ENCODE measurements around the gene SELENOO. TPM values are rescaled to one million over a fixed set of nuclear protein-coding genes. Genes with fewer than 3 reads are reported as not detected.

SELENOO gene
- total RNA-seq, 1 donor from 2014 or later, result 30.8 TPM

DNA sequence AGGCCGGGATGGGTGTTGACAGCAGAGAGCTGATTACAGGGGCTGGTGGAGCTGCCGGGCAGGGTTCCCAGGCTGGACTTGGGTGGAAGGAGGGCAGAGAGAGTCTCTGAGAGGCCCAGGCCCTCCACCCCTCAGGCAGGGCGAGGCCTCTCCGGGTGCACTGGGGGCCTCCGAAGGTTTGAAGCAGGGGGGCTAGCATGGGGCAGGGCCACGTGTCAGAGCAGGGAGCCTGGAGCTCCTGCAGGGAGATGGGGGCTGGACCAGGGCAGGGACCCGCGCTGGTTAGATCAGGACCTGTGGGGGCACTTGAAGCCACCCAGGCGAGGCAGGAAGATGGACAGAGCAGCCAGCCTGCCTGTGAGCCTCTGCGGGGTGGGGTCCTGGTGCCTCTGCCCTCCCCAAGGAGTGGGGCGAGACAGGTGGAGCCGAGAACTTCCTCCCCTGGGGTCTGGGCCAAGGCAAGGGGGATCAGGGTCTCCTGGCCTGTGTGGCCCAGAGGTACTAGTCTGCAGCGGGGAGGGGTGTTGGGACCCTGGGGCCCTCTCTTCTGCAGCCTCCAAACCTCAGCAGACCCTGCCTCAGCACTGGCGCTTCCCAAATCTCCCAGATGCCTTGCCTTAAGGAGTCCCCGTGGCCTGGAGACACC lies 29.4 kb upstream of the SELENOO start:
- DNase-seq (ENCODE audit: low read depth), result no peak

DNA sequence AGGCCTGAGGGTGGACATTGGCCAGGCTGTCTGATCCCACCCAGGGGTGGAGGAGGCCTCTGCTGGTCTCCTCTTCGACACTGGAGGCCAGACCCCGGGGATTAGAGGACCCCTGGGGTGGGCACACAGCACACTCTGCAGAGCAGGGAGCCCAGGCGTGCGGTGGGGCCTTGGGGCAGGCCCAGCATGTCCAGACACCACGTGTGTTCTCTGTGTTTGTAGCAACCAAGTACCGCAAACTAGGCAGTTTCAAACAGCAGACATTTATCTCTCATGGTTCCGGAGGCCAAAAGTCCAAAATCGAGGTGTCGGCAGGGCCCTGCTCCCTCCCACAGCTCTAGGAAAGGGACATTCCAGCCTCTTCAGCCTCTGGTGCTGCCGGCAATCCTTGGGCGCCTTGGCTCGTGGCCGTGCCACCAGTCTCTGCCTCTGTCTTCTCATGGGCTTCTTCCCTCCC lies 28.8 kb upstream of the SELENOO start:
- no peak for DNase-seq (ENCODE audit: low read depth)

DNA sequence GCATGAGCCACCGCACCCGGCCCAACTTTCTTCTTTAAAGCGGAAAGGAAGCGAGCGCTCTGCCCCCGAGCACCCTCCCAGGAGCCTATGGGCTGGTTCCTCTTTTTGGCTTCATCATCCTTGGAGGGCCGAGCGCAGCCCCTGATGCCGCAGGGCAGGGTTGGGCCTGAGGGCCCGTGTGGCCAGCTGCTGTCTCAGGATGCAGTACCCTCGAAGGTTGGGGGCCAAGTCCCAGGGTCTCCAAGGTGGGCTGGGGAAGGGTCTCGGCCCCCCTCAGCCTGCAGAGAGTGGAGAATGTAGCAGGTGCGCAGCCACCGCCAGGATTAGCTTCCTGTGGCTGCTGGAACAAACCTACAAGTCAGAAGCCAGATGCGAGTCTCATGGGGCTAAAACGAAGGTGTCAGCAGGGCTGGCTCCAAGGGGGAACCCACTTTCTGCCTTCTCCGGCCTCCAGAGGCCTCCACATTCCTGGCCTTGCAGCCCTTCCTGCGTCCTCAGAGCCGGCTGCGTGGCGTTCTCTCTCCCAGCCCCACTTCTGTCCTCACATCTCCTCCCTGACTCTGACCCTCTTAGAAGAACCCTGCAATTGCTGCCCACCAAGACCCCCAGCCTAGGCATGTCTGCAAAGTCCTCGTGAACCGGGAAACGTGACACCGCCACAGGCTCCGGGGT lies 27.4 kb upstream of the SELENOO start:
- DNase-seq (ENCODE audit: low read depth), result no peak

DNA sequence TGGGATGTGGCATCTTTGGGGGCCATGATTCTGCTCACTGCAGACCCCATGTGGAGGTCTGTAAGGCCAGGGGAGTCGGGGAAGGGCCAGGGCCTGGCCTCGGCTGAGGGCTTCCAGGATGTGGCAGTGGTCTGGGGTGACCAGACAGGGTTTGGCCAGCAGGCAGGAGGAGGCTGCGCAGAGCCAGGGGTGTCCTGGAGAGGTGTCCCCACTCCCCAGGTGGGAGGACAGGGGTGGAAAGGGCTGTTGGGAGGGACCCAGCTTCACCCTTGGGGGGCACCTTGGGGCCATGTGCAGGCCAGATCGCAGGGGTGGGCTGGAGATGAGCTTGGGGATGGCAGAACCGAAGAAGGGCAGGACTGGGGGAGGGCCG lies 26.8 kb upstream of the SELENOO start:
- DNase-seq (ENCODE audit: low read depth), result no peak

DNA sequence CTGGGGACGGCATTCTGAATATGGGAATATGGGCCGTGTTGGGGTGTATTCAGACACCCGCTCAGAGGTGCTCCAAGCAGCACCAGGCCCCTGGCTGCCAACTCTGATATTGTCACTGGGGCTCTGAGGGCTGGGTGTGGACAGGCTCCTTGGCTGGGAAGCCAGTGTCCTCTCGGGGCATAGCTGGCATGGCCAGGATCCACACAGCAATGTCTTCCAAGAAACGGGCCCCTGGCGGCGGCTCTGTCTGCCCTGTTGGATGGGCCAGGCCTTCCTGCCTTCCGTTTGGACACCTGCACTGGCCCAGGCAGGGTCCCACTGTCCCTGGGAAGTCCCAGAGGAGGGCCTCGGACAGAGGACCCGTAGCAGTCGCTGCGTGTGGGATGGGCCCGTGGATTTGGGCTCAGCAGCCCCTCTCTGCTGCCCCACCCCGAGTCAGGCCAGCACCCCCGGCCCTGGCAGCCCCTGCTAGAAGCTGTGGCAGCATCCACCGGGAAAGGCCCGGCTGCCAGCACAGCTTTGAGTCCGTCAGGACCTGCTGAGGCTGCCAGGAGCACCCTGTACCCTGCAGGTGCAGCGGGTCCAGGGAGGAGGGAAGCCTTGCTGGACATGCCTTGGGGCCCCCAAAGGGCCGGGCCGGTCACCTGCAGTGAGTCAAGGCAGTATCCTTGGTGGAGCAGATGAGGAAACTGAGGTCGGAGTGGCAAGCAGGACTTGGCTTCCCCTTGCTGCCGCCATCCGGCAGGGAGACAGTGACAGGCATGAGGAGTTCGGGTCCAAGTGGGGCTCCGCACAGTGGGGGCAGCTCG lies 26.2 kb upstream of the SELENOO start:
- DNase-seq (ENCODE audit: low read depth), result no peak

GRCh38 chr22:50175191-50175461 lies 25.7 kb upstream of the SELENOO start:
- DNase-seq (ENCODE audit: low read depth), result no peak

DNA sequence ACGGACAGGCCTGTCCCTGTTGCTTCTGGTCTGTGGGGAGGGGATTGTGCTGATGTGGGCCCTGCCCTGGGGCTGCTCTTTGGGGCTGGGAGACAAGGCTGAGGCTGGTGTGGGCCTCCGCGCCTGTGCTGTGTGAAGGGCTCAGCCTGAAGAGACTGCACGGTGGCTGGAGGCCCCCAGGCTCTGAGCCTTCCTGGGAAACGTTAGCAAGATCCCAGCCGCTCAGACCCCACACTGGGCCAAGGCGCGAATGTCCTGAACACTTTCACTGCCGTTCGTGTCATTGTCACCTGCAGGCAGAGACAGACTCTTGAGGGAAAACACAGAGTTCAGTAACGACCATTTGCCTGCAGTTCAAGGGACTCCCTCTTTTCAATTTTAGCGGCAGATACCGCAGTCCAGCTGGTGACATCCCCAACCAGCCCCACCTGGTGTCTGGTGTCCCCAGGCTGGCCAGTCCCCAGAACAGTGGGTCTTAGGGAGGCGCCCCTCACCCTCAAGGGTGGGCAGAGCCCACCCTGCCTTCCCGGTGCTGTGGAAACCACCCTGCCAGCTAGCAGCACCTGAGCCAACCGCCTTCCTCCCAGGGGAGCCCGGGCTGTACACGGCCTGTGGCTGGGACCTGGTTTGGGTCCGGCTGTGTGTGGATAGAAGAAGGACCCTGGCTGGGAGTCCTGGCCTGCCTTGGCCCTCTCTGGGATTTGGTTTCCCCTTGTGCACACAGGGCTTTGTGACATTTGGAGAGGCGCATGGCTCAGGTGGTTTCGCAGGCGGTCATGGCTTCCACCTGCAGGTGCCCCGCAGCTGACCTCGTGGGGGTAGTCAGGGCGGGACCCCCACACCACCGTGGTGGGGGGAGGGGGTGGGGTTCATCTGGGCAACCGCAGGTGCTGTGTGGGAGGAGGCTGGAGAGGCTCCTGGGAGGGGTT lies 24.6 kb upstream of the SELENOO start:
- no peak for DNase-seq (ENCODE audit: low read depth)

DNA sequence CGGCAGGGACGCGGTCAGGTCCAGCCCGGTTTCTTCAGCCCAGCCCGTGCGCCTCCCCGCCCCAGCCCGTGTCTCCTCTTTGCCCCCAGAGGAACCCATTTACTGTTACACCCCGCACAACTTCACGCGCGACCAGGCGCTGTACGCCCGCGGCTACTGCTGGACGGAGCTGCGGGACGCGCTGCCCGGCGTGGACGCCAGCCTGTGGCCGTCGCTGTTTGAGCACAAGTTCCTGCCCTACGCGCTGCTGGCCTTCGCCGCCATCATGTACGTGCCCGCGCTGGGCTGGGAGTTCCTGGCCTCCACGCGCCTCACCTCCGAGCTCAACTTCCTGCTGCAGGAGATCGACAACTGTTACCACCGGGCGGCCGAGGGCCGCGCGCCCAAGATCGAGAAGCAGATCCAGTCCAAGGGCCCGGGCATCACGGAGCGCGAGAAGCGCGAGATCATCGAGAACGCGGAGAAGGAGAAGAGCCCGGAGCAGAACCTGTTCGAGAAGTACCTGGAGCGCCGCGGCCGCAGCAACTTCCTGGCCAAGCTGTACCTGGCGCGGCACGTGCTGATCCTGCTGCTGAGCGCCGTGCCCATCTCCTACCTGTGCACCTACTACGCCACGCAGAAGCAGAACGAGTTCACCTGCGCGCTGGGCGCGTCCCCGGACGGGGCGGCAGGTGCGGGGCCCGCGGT lies 23.8 kb upstream of the SELENOO start:
- DNase-seq (ENCODE audit: low read depth), result no peak

GRCh38 chr22:50177537-50178470 lies 23.0 kb upstream of the SELENOO start:
- DNase-seq (ENCODE audit: low read depth), result no peak

DNA sequence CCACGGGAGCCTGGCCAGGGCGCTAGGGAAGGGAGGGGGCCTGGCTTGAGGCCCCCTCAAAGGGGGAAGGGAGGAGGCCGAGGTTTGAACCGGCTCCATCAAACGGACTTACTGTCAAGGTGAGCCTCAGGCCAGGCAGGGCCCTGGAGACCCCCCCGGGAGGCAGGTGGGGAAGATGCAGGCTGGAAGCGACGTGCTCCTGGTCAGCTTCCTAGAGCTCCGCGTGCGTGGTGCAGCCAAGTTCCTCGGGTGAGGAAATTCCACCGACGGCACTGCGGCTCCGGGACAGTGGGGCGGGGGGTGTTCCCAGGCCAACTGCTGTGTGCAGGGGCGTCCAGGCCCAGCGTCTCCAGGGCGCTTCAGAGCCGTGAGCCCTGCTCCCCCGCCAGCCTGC lies 22.3 kb upstream of the SELENOO start:
- DNase-seq (ENCODE audit: low read depth), result no peak

- DNase-seq (ENCODE audit: low read depth), result no peak
Observed at GRCh38 chr22:50178871-50179869, 21.6 kb upstream of the SELENOO start.

DNA sequence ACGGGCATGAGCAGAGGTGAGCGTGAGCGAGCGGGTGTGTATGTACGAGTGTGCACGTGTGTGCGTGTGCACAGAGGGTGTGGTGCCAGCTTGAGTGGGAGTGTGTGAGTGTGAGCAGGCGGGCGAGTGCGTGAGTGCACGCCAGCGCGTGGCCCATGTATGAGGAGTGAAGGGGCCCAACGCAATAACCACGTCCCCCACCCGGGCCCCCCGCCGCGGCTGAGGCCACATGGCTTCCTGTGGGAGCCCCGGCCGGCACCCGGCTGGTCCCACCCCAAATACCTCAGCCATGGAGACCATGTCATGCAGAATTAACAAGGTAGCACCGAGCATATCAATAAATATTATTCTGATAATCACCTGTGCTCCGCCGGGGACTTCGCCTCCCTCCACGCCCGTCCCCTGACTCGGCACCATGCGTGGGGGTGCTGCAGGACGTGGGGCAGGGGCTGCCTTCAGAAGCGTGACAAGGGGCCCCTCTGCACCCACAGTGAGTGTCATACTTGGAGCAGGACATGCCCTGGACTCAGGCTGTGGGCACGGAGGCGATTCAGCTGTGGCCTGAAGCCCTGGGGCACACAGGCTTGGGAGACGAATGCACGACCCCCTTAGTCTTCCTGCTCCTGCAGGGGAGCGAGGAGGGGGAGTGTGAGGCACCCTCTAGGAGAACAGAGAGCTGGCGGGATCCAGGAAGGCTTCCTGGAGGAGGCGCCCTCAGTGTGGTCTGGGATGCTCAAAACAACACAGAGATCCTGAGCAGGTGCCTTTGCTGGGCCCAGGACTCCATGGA lies 20.7 kb upstream of the SELENOO start:
- no peak for DNase-seq (ENCODE audit: low read depth)

DNA sequence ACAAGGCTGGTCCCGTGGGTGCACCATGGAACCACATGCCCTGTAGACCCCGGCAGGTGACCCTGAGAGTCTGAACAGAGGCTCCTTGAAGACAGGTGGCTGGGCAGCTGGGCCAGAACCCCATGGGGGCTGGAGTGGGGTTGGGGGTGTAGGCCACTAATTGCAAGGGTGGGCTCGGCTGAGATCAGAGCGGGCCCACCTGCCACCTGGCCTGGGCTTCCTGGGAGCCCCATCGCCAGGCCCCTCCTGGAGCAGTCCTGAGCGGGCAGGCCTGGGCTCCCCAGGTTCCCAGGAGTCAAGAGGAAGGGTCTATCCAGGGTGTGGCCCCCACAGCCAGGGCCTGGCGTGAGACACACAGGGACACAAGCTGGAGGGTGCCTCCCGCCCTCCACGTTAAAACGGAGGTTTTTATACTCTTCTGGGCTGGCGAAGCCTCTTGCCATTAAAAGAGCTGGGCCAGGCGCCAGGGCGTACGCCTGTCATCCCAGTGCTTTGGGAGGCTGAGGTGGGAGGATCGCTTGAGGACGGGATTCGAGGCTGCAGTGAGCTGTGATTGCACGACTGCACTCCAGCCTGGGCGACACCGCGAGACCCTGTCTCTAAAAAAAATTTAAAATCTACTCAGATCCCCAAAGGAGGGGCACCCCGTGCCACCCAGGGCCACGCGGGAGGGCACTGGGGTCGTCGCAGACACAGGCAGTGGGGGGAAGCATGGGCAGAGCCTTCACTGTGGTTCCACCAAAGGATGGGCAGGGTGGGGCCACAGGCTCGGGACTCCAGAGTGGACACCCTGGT lies 19.9 kb upstream of the SELENOO start:
- DNase-seq (ENCODE audit: low read depth), result no peak

- DNase-seq (ENCODE audit: low read depth), result no peak
Observed at GRCh38 chr22:50182176-50183081, 18.4 kb upstream of the SELENOO start.

DNA sequence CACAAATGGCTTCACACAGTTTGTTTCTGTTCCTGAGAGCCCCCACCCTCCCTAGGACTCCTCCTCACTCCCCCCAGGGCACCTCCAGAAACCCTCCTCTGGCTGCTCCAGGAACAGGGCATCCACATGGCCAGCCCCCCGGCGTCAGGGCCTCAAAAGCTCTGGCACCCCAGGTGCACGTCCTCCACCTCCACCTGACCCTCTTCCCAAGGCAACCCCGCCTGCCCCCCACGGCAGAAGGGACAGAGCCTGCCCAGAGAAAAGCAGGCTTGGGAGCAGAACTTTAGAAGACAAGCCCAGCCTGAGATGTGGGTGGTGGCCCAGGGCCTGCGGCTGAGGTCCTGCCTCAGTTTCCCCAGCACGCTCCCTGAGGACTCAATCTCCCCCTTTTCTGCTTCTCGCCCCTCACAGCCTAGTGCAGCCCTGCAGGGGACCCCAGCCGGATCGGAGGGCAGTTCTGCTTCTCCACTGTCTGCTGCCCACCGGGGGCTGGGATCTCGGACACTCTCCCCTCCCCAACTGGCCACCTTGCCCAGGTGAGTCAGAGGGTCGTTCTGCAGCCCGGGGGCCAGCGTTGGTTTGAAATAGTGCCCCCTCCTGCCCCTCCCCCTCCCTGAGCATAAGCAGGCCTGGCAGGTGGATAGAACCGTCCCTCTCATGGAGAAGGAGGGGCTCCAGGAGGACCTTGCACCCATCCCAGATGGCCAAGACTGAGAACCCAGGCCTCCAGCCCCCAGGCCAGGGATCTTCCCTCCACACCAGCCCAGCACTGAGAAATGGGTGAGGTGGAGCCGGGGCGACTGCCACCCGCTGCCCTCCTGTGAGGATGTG lies 17.5 kb upstream of the SELENOO start:
- no peak for DNase-seq (ENCODE audit: low read depth)
